Tibial artery (tissue), 4 donors: ENCODE data around the gene PARM1.

Experiments
- DNase-seq, 2 donors: peaks; one replicate each; pipeline ENCODE4 v3.0.0-alpha.2; 2019
- H3K27ac ChIP-seq, 2 donors: fragments of 200-600 bp; sonication (generic) in 1 of 2; 1 replicate in 1 of 2; 2 replicates in 1 of 2; pipeline ENCODE4 v1.5.1; 2018 to 2019; ENCODE audit warnings: mild to moderate bottlenecking in 1 of 2
- H3K27me3 ChIP-seq, 2 donors: fragments of 200-600 bp; sonication (generic) in 1 of 2; one replicate each; pipeline versions ENCODE4 v1.5.1 to v1.6.0; 2016 to 2019
- H3K36me3 ChIP-seq, 3 donors: fragments of 200-600 bp; sonication (generic) in 2 of 3; one replicate each; pipeline ENCODE4 v1.5.1; 2016 to 2019; ENCODE audit warnings: mild to moderate bottlenecking in 2 of 3
- H3K4me1 ChIP-seq, 4 donors: fragments of 200-600 bp; sonication (generic) in 2 of 4; 1 replicate in 3 of 4; 2 replicates in 1 of 4; pipeline ENCODE4 v1.5.1; 2016 to 2019
- H3K4me3 ChIP-seq, 2 donors: fragments of 200-600 bp; sonication (generic) in 1 of 2; 1 replicate in 1 of 2; 2 replicates in 1 of 2; pipeline ENCODE4 v1.5.1; 2018 to 2019; ENCODE audit warnings: mild to moderate bottlenecking in 2 of 2
- H3K9me3 ChIP-seq, 3 donors: fragments of 200-600 bp; sonication (generic) in 1 of 3; one replicate each; pipeline ENCODE4 v1.5.1; 2016 to 2019
- CTCF ChIP-seq, 2 experiments: fragments of 200-600 bp in 1 of 2; fragments of 450-650 bp in 1 of 2; IDR thresholded peaks; one replicate each; pipeline ENCODE4 v1.5.1; 2017 to 2019; ENCODE audit warnings: antibody characterized with exemption in 2 of 2, mild to moderate bottlenecking in 1 of 2, moderate library complexity in 1 of 2
- intact Hi-C: fragments of 100-400 bp; cut with DNase I; formaldehyde crosslinking; loops from one replicate; pipeline ENCODE4 v1.15.0; 2023; ENCODE audit warnings: low total_unique reads

PARM1 gene

GRCh38 chr4:74893171-74893570 lies 39.7 kb upstream of the PARM1 start:
- Histone ChIP-seq H3K9me3 (no peaks in the 10 kb centered on the region), H3K36me3 (no peaks in the 10 kb centered on the region), H3K27ac (no peak overlapping the region), H3K4me1 (no peaks in the 10 kb centered on the region), H3K27me3 (no peaks in the 10 kb centered on the region), H3K4me3 (peak overlapping the region; percentile 15 to 18)
- no peak for DNase-seq
- no peak for TF ChIP-seq CTCF (IDR thresholded peaks at IDR 0.05)
- intact Hi-C loops: no loop called here

- no peak overlapping the region for H3K27ac ChIP-seq
- intact Hi-C loops: no loop called here
Observed at GRCh38 chr4:74896595-74896994, 36.3 kb upstream of the PARM1 start.

GRCh38 chr4:74897386-74897785 lies 35.5 kb upstream of the PARM1 start:
- no peak for TF ChIP-seq CTCF (IDR thresholded peaks at IDR 0.05)
- DNase-seq: no peak
- H3K9me3 ChIP-seq: no peaks in the 10 kb centered on the region
- H3K27me3 ChIP-seq: no peaks in the 10 kb centered on the region
- H3K4me3 ChIP-seq: no peak overlapping the region
- H3K4me1 ChIP-seq: no peaks in the 10 kb centered on the region
- no peak overlapping the region for H3K27ac ChIP-seq
- intact Hi-C loops: no loop called here
- no peaks in the 10 kb centered on the region for H3K36me3 ChIP-seq

More at GRCh38 chr4:74896595-74896994, 36.3 kb upstream of the PARM1 start:
- Histone ChIP-seq H3K9me3 (no peaks in the 10 kb centered on the region), H3K27me3 (no peaks in the 10 kb centered on the region), H3K4me3 (no peak overlapping the region), H3K4me1 (no peaks in the 10 kb centered on the region), H3K36me3 (no peaks in the 10 kb centered on the region)
- no peak for TF ChIP-seq CTCF (IDR thresholded peaks at IDR 0.05)
- no peak for DNase-seq

GRCh38 chr4:74900862-74901261 lies 32.1 kb upstream of the PARM1 start:
- Histone ChIP-seq H3K4me3 (no peak overlapping the region), H3K9me3 (no peaks in the 10 kb centered on the region), H3K4me1 (no peaks in the 10 kb centered on the region), H3K27ac (no peak overlapping the region), H3K36me3 (no peaks in the 10 kb centered on the region), H3K27me3 (no peaks in the 10 kb centered on the region)
- no peak for TF ChIP-seq CTCF (IDR thresholded peaks at IDR 0.05)
- DNase-seq: no peak
- intact Hi-C loops: no loop called here

GRCh38 chr4:74904509-74905065 lies 28.3 kb upstream of the PARM1 start:
- TF ChIP-seq CTCF (IDR thresholded peaks at IDR 0.05): no peak
- H3K27me3 ChIP-seq: no peaks in the 10 kb centered on the region
- no peaks in the 10 kb centered on the region for H3K4me1 ChIP-seq
- DNase-seq: no peak
- H3K4me3 ChIP-seq: no peak overlapping the region
- intact Hi-C loops: no loop called here
- H3K27ac ChIP-seq: no peak overlapping the region
- H3K36me3 ChIP-seq: no peaks in the 10 kb centered on the region
- no peaks in the 10 kb centered on the region for H3K9me3 ChIP-seq

- no peak for DNase-seq
- no peak for TF ChIP-seq CTCF (IDR thresholded peaks at IDR 0.05)
- intact Hi-C loops: no loop called here
Observed at GRCh38 chr4:74906771-74907170, 26.1 kb upstream of the PARM1 start.

More at GRCh38 chr4:74906771-74907170, 26.1 kb upstream of the PARM1 start:
- no peaks in the 10 kb centered on the region for H3K36me3 ChIP-seq
- no peaks in the 10 kb centered on the region for H3K4me1 ChIP-seq
- H3K27me3 ChIP-seq: no peaks in the 10 kb centered on the region
- H3K4me3 ChIP-seq: no peak overlapping the region
- H3K9me3 ChIP-seq: no peaks in the 10 kb centered on the region
- H3K27ac ChIP-seq: no peak overlapping the region
